HG03196 (cell line): ENCODE data around the gene KATNAL2.
A peak's percentile ranks its signal among the peaks of the same experiment; 100 is the strongest.

Experiments used
- ATAC-seq: cut with Tn5 transposase; IDR thresholded peaks from one replicate; pipeline ENCODE4 v1.9.1; 2021; ENCODE audit not compliant: unreplicated experiment

KATNAL2 gene

GRCh38 chr18:47110492-47111274 lies 193.3 kb downstream of the KATNAL2 start:
- ATAC-seq, result no peak

- no peak for ATAC-seq
These were observed 196.6 kb downstream of the KATNAL2 start for GRCh38 chr18:47113796-47114540.

- ATAC-seq, result no peak
These were observed 197.8 kb downstream of the KATNAL2 start for GRCh38 chr18:47115205-47115604.

- no peak for ATAC-seq
These were observed 201.6 kb downstream of the KATNAL2 start for GRCh38 chr18:47118981-47119380.

- ATAC-seq, result peak; percentile 83
These were observed 203.0 kb downstream of the KATNAL2 start for GRCh38 chr18:47120428-47120827.

GRCh38 chr18:47121146-47121545 lies 203.7 kb downstream of the KATNAL2 start:
- no peak for ATAC-seq

- no peak for ATAC-seq
These were observed 223.9 kb downstream of the KATNAL2 start for GRCh38 chr18:47141289-47141688.

- no peak for ATAC-seq
These were observed 225.8 kb downstream of the KATNAL2 start for GRCh38 chr18:47143153-47143552.

GRCh38 chr18:47143899-47144485 lies 226.6 kb downstream of the KATNAL2 start:
- no peak for ATAC-seq

- no peak for ATAC-seq
These were observed 228.8 kb downstream of the KATNAL2 start for GRCh38 chr18:47146206-47146605.

GRCh38 chr18:47149457-47150028 lies 232.1 kb downstream of the KATNAL2 start:
- ATAC-seq, result no peak

- peak; percentile 88 for ATAC-seq
These were observed 232.8 kb downstream of the KATNAL2 start, which contains the start of gene HDHD2 for GRCh38 chr18:47150029-47150823. TSS of gene HDHD2 (minus strand) at chr18:47150500. CDS start at chr18:47136439, 14,061 bp downstream.

- peak; percentile 10 for ATAC-seq
These were observed 233.5 kb downstream of the KATNAL2 start for GRCh38 chr18:47150824-47151366.

GRCh38 chr18:47151439-47151838 lies 234.0 kb downstream of the KATNAL2 start:
- no peak for ATAC-seq
